ENCODE results near the gene TBC1D17. TPM values are rescaled to one million over a fixed set of nuclear protein-coding genes. Genes with fewer than 3 reads are reported as not detected.
A peak's percentile ranks its signal among the peaks of the same experiment; 100 is the strongest.

Gene TBC1D17
- total and polyA plus RNA-seq, 2 of the 13 experiments (the other 11 are each of a cell fraction or from before 2014, with no cell fraction given), result 9.7 to 16.9 TPM

GRCh38 chr19:49877020-49877878, at the start of gene TBC1D17, which contains the start of gene AKT1S1 (continued):
- TF ChIP-seq ZFP41 (CRISPR knock-in tag; IDR thresholded peaks at IDR 0.05; ENCODE audit: borderline replicate concordance) (no peak), ZNF678 (CRISPR knock-in tag; IDR thresholded peaks at IDR 0.05) (no peak), ATF3 (CRISPR knock-in tag; IDR thresholded peaks at IDR 0.05) (no peak), ZMYM4 (CRISPR knock-in tag; IDR thresholded peaks at IDR 0.05) (no peak), ARID3A (IDR thresholded peaks at IDR 0.05; ENCODE audit: low read depth, low read length) (no peak), CENPX (CRISPR knock-in tag; IDR thresholded peaks at IDR 0.05) (no peak), HCFC1 (IDR thresholded peaks at IDR 0.05; ENCODE audit: low read depth, low read length) (peak; percentile 59), KAT8 (CRISPR knock-in tag; IDR thresholded peaks at IDR 0.05) (peak; percentile 85), ZNF20 (CRISPR knock-in tag; IDR thresholded peaks at IDR 0.05) (no peak), ZFP37 (CRISPR knock-in tag; IDR thresholded peaks at IDR 0.05; ENCODE audit: borderline replicate concordance) (no peak), RBM39 (IDR thresholded peaks at IDR 0.05; ENCODE audit: low read depth, low read length, poor library complexity, severe bottlenecking) (no peak), TSC22D2 (CRISPR knock-in tag; IDR thresholded peaks at IDR 0.05; ENCODE audit: borderline replicate concordance) (0 out of 2 replicates have a peak, but pooled peaks have one; percentile 53), ZNF800 (CRISPR knock-in tag; IDR thresholded peaks at IDR 0.05) (no peak), CC2D1A (CRISPR knock-in tag; IDR thresholded peaks at IDR 0.05) (no peak)
- TF ChIP-seq, protein P1, sequence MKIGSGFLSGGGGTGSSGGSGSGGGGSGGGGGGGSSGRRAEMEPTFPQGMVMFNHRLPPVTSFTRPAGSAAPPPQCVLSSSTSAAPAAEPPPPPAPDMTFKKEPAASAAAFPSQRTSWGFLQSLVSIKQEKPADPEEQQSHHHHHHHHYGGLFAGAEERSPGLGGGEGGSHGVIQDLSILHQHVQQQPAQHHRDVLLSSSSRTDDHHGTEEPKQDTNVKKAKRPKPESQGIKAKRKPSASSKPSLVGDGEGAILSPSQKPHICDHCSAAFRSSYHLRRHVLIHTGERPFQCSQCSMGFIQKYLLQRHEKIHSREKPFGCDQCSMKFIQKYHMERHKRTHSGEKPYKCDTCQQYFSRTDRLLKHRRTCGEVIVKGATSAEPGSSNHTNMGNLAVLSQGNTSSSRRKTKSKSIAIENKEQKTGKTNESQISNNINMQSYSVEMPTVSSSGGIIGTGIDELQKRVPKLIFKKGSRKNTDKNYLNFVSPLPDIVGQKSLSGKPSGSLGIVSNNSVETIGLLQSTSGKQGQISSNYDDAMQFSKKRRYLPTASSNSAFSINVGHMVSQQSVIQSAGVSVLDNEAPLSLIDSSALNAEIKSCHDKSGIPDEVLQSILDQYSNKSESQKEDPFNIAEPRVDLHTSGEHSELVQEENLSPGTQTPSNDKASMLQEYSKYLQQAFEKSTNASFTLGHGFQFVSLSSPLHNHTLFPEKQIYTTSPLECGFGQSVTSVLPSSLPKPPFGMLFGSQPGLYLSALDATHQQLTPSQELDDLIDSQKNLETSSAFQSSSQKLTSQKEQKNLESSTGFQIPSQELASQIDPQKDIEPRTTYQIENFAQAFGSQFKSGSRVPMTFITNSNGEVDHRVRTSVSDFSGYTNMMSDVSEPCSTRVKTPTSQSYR (CRISPR knock-in tag; IDR thresholded peaks at IDR 0.05; ENCODE audit: borderline replicate concordance), result no peak
- TF ChIP-seq, protein P2, sequence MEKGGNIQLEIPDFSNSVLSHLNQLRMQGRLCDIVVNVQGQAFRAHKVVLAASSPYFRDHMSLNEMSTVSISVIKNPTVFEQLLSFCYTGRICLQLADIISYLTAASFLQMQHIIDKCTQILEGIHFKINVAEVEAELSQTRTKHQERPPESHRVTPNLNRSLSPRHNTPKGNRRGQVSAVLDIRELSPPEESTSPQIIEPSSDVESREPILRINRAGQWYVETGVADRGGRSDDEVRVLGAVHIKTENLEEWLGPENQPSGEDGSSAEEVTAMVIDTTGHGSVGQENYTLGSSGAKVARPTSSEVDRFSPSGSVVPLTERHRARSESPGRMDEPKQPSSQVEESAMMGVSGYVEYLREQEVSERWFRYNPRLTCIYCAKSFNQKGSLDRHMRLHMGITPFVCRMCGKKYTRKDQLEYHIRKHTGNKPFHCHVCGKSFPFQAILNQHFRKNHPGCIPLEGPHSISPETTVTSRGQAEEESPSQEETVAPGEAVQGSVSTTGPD (CRISPR knock-in tag; IDR thresholded peaks at IDR 0.05), result no peak
- TF ChIP-seq, protein P3, sequence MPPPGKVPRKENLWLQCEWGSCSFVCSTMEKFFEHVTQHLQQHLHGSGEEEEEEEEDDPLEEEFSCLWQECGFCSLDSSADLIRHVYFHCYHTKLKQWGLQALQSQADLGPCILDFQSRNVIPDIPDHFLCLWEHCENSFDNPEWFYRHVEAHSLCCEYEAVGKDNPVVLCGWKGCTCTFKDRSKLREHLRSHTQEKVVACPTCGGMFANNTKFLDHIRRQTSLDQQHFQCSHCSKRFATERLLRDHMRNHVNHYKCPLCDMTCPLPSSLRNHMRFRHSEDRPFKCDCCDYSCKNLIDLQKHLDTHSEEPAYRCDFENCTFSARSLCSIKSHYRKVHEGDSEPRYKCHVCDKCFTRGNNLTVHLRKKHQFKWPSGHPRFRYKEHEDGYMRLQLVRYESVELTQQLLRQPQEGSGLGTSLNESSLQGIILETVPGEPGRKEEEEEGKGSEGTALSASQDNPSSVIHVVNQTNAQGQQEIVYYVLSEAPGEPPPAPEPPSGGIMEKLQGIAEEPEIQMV (CRISPR knock-in tag; IDR thresholded peaks at IDR 0.05; ENCODE audit: low read depth), result no peak
